GM23338 (cell line): Measurements from ENCODE around the gene UBAC1. TPM values are rescaled to one million over a fixed set of nuclear protein-coding genes. Genes with fewer than 3 reads are reported as not detected.

Source experiments
- ATAC-seq: fragments of 200-7000 bp; cut with Tn5 transposase; 3 replicates; pipeline ENCODE4 v1.9.1; 2020
- DNase-seq: peaks from one replicate; pipeline ENCODE4 v3.0.0-alpha.2; 2015; ENCODE audit warnings: low spot score
- H2AFZ ChIP-seq: fragments of 200-600 bp; sonication (generic); 2 replicates; pipeline ENCODE4 v1.8.0; 2016; ENCODE audit warnings: antibody characterized with exemption, mild to moderate bottlenecking, moderate library complexity
- H3F3A ChIP-seq: fragments of 200-600 bp; sonication (generic); replicated peaks from 2 replicates; pipeline ENCODE4 v1.8.0; 2017; ENCODE audit warnings: antibody characterized with exemption, mixed run types, low read depth
- H3K27ac ChIP-seq: fragments of 200-600 bp; sonication (generic); 2 replicates; pipeline ENCODE4 v1.6.1; 2016; ENCODE audit warnings: low read depth
- H3K27me3 ChIP-seq: fragments of 200-600 bp; sonication (generic); 2 replicates; pipeline ENCODE4 v1.8.0; 2016; ENCODE audit warnings: mild to moderate bottlenecking, mixed run types, moderate library complexity; ENCODE audit not compliant: insufficient read depth
- H3K36me3 ChIP-seq: fragments of 200-600 bp; sonication (generic); 2 replicates; pipeline ENCODE4 v1.8.0; 2016; ENCODE audit warnings: mild to moderate bottlenecking; ENCODE audit not compliant: insufficient read depth
- H3K4me1 ChIP-seq: fragments of 200-600 bp; sonication (generic); 2 replicates; pipeline ENCODE4 v1.8.0; 2016; ENCODE audit warnings: mild to moderate bottlenecking, moderate library complexity; ENCODE audit not compliant: insufficient read depth
- H3K4me2 ChIP-seq: fragments of 200-600 bp; sonication (generic); 2 replicates; pipeline ENCODE4 v1.7.1; 2017; ENCODE audit warnings: mixed run types
- H3K4me3 ChIP-seq: fragments of 200-600 bp; sonication (generic); 2 replicates; pipeline ENCODE4 v1.6.1; 2016; ENCODE audit warnings: mixed run types
- H3K79me2 ChIP-seq: fragments of 200-600 bp; sonication (generic); replicated peaks from 2 replicates; pipeline ENCODE4 v1.8.0; 2017; ENCODE audit warnings: mild to moderate bottlenecking; ENCODE audit not compliant: insufficient read depth
- H3K9me2 ChIP-seq: fragments of 200-600 bp; sonication (generic); 2 replicates; pipeline ENCODE4 v1.8.0; 2017; ENCODE audit not compliant: insufficient read depth
- H4K20me1 ChIP-seq: fragments of 200-600 bp; sonication (generic); replicated peaks from 2 replicates; pipeline ENCODE4 v1.8.0; 2017; ENCODE audit warnings: mild to moderate bottlenecking; ENCODE audit not compliant: insufficient read depth
- H3K27ac Mint-ChIP-seq: 2 replicates; pipeline ENCODE4 v1.8.0; 2020; ENCODE audit warnings: inconsistent platforms, mild to moderate bottlenecking, moderate library complexity, mixed read lengths
- H3K27me3 Mint-ChIP-seq: 3 replicates; pipeline ENCODE4 v1.8.0; 2022; ENCODE audit warnings: low read depth, mild to moderate bottlenecking, moderate library complexity, mixed read lengths, inconsistent platforms; ENCODE audit not compliant: insufficient read depth, poor library complexity
- H3K36me3 Mint-ChIP-seq: 3 replicates; pipeline ENCODE4 v1.8.0; 2021; ENCODE audit warnings: low read depth, mild to moderate bottlenecking, inconsistent platforms, moderate library complexity, mixed read lengths
- H3K4me1 Mint-ChIP-seq: 3 replicates; pipeline ENCODE4 v1.8.0; 2020; ENCODE audit warnings: mild to moderate bottlenecking, inconsistent platforms, mixed read lengths
- H3K4me3 Mint-ChIP-seq: 3 replicates; pipeline ENCODE4 v1.8.0; 2021; ENCODE audit warnings: moderate library complexity, mild to moderate bottlenecking, inconsistent platforms, mixed read lengths
- H3K9me3 Mint-ChIP-seq: 3 replicates; pipeline ENCODE4 v1.8.0; 2020; ENCODE audit warnings: moderate library complexity, mild to moderate bottlenecking, inconsistent platforms, mixed read lengths
- CTCF ChIP-seq, 2 experiments: fragments of 200-600 bp in 1 of 2; sonication (generic) in 1 of 2; conservative IDR thresholded peaks; 2 replicates each; pipeline versions ENCODE4 v1.5.1 to v1.6.1; 2016 to 2017; ENCODE audit warnings: antibody characterized with exemption in 2 of 2, low read depth in 2 of 2, mild to moderate bottlenecking in 2 of 2, moderate library complexity in 1 of 2
- ETS1 ChIP-seq: IDR thresholded peaks from 2 replicates; pipeline ENCODE4 v1.6.1; 2016; ENCODE audit warnings: antibody characterized with exemption
- REST ChIP-seq: IDR thresholded peaks from one replicate; pipeline ENCODE4 v1.6.1; 2018; ENCODE audit warnings: antibody characterized with exemption; ENCODE audit not compliant: unreplicated experiment
- ZNF114 ChIP-seq: fragments of 250-450 bp; sonication (Bioruptor Pico); IDR thresholded peaks from 2 replicates; pipeline ENCODE4 v1.5.0; 2020; ENCODE audit warnings: mild to moderate bottlenecking, moderate library complexity
- ZNF331 ChIP-seq: fragments of 250-450 bp; sonication (Bioruptor Pico); IDR thresholded peaks from 2 replicates; pipeline ENCODE4 v1.5.0; 2020; ENCODE audit warnings: low read depth, mild to moderate bottlenecking, moderate library complexity
- ZNF462 ChIP-seq: fragments of 250-450 bp; sonication (Bioruptor Pico); IDR thresholded peaks from 2 replicates; pipeline ENCODE4 v1.5.0; 2020; ENCODE audit warnings: mild to moderate bottlenecking, moderate library complexity
- polyA plus RNA-seq: library from polyadenylated mRNA; unstranded; fragments of >200 nt; fragmentation: Nextera tagmentation; extraction: Ambion mirVana; gene quantifications from 2 replicates; pipeline ENCODE4 v1.2.1, GENCODE V29; 2016
- total RNA-seq: library from RNA; depleted of rRNA; stranded (reverse); fragments of >200 nt; shearing (Covaris generic); gene quantifications from 2 replicates; pipeline ENCODE4 v1.2.3, GENCODE V29; 2014

UBAC1 gene
- total and polyA plus RNA-seq, 2 experiments from 2014 or later, result 63.2 to 86.6 TPM

GRCh38 chr9:135989722-135990467, 28.7 kb upstream of the UBAC1 start (continued):
- no peak for TF ChIP-seq ZNF462 (CRISPR knock-in tag)
- no peak for TF ChIP-seq CTCF (conservative IDR thresholded peaks at IDR 0.05; ENCODE audit: low read depth in 2 of 2)
- TF ChIP-seq ETS1, result no peak

- H3K27me3 ChIP-seq, result no peaks in the 10 kb centered on the region
- Mint-ChIP-seq H3K4me1 (peaks cover 19% of the 10 kb centered on the region; the same call in 2 of the 3 replicates), H3K4me3 (no peak overlapping the region), H3K27ac (no peak overlapping the region), H3K36me3 (no peaks in the 10 kb centered on the region), H3K27me3 (peaks cover 9% of the 10 kb centered on the region), H3K9me3 (no peaks in the 10 kb centered on the region)
- no peak overlapping the region for H2AFZ ChIP-seq
- no peak overlapping the region for H3K4me3 ChIP-seq
- H3F3A ChIP-seq, result peaks cover 7% of the 10 kb centered on the region
- no peak overlapping the region for H3K4me2 ChIP-seq
- H4K20me1 ChIP-seq, result no peaks in the 10 kb centered on the region
- peaks cover 29% of the 10 kb centered on the region; the same call in 1 of the 2 replicates for H3K4me1 ChIP-seq
- no peak overlapping the region for H3K27ac ChIP-seq
- H3K9me2 ChIP-seq, result no peaks in the 10 kb centered on the region
- DNase-seq, result no peak
- no peaks in the 10 kb centered on the region for H3K79me2 ChIP-seq
- H3K36me3 ChIP-seq, result no peaks in the 10 kb centered on the region
- ATAC-seq, result no peak
- no peak for TF ChIP-seq REST
- no peak for TF ChIP-seq ETS1
- no peak; a peak in 1 of 4 replicates for TF ChIP-seq CTCF (conservative IDR thresholded peaks at IDR 0.05; ENCODE audit: low read depth in 2 of 2)
- TF ChIP-seq ZNF331, result no peak
- TF ChIP-seq ZNF114 (CRISPR knock-in tag), result no peak
These were observed 28.0 kb upstream of the UBAC1 start for GRCh38 chr9:135989157-135989556.
